GM06990 (cell line): ENCODE measurements around the gene HPS1.
A peak's percentile ranks its signal among the peaks of the same experiment; 100 is the strongest.

Experiments used
- DNase-seq: peaks from one replicate; pipeline ENCODE4 v3.0.0-alpha.2; 2011; ENCODE audit not compliant: insufficient read length; ENCODE audit errors: extremely low read depth
- H3K27me3 ChIP-seq: replicated peaks from 2 replicates; pipeline ENCODE4 v1.6.0; 2011; ENCODE audit warnings: low read length; ENCODE audit not compliant: control insufficient read depth, insufficient read depth
- H3K36me3 ChIP-seq: 2 replicates; pipeline ENCODE4 v1.5.1; 2011; ENCODE audit warnings: low read length; ENCODE audit not compliant: control insufficient read depth, insufficient read depth
- H3K4me3 ChIP-seq: replicated peaks from 2 replicates; pipeline ENCODE4 v1.5.1; 2011; ENCODE audit warnings: low read depth, mild to moderate bottlenecking, control low read depth, low read length
- TF ChIP-seq, protein P1 (sequence below): IDR thresholded peaks from 2 replicates; pipeline ENCODE4 v1.5.1; 2011; ENCODE audit warnings: low read length, control low read depth, mild to moderate bottlenecking, inconsistent platforms; ENCODE audit not compliant: insufficient read depth, poor library complexity, severe bottlenecking

HPS1 gene

DNA sequence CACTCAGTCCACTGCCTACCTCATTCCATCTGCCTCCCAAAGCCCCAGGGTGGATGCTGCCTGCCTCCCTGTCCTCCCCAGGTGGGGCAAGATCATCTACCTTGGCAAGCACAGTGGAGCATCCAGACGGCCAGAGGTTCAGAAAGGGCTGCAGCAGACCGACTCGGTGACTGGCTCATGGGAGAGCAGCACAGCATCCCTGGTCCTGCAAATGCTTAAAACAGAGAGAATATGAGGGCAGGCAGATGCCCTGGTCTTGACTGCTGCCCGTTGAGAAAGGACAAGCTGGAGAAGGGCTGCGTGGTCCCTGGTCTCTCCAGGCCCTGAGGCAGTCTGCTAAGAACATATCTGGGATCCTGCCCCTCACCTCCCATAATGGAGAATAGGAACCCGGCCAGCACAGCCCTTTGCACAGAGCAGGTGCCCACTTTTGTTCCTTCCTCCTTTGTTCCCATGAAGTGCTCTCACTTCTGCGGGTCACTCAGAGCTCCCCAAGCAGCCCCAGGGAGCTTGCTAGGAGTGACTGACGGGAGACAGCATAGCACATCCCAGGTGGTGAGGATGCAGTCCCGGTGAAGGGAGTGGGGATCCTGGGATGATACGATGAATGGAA lies 1.4 kb downstream of the HPS1 start:
- peak overlapping the region; percentile 76 for H3K4me3 ChIP-seq
- H3K36me3 ChIP-seq, result peaks cover 19% of the 10 kb centered on the region
- no peak for DNase-seq
- no peaks in the 10 kb centered on the region for H3K27me3 ChIP-seq
- TF ChIP-seq, protein P1, sequence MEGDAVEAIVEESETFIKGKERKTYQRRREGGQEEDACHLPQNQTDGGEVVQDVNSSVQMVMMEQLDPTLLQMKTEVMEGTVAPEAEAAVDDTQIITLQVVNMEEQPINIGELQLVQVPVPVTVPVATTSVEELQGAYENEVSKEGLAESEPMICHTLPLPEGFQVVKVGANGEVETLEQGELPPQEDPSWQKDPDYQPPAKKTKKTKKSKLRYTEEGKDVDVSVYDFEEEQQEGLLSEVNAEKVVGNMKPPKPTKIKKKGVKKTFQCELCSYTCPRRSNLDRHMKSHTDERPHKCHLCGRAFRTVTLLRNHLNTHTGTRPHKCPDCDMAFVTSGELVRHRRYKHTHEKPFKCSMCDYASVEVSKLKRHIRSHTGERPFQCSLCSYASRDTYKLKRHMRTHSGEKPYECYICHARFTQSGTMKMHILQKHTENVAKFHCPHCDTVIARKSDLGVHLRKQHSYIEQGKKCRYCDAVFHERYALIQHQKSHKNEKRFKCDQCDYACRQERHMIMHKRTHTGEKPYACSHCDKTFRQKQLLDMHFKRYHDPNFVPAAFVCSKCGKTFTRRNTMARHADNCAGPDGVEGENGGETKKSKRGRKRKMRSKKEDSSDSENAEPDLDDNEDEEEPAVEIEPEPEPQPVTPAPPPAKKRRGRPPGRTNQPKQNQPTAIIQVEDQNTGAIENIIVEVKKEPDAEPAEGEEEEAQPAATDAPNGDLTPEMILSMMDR, result no peak

DNA sequence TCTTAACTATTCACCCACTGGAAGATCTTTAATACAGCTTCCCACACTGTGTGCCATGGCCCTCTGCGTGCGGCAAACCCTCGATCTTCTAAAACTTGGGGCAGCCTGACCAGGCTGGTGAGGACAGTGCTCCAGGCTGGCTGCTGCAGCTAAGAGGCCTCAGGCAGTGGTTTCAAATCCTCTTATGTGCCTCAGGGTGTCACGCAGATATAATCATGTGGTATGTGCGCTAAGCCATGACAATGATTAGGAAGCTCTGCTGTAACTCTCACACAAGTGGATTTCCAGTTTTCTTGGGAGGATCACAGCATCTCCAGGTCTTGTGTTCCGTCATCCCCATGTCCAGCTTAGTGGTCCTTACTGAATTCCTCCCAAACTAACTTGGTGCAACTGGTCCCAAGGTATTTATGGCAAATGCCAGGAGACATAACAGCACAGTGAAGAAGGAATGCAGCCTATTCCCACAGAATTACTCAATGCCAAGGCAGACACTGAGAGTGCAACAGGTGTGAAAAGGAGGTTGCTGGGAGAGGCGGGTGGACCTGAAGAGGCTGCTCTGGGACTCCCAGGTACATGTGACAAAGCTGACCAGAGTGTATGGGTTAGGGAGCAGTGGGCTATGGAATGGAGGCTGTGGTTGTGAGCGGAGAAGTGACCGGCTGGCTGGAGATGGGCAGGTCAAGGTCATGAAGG lies 2.3 kb downstream of the HPS1 start:
- TF ChIP-seq, protein P1, result no peak
- DNase-seq, result no peak
- Histone ChIP-seq H3K36me3 (peaks cover 19% of the 10 kb centered on the region), H3K4me3 (no peak overlapping the region), H3K27me3 (no peaks in the 10 kb centered on the region)

DNA sequence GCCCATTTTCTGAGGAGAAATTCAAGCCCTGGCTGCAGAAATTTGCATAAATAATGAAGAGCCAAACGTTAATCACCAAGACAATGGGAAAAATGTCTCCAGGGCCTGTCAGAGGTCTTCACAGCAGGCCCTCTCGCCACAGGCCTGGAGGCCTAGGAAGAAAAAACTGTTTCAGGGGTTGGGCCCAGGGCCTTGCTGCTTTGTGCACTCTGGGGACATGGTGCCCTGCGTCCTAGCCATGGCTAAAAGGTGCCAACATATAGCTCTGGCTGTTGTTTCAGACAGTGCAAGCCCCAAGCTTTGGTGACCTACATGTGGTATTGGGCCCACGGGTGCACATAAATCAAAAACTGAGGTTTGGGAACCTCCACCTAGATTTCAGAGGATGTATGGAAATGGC lies 8.0 kb downstream of the HPS1 start:
- Histone ChIP-seq H3K27me3 (no peaks in the 10 kb centered on the region), H3K36me3 (peaks cover 30% of the 10 kb centered on the region), H3K4me3 (no peak overlapping the region)
- TF ChIP-seq, protein P1, result no peak
- no peak for DNase-seq

DNA sequence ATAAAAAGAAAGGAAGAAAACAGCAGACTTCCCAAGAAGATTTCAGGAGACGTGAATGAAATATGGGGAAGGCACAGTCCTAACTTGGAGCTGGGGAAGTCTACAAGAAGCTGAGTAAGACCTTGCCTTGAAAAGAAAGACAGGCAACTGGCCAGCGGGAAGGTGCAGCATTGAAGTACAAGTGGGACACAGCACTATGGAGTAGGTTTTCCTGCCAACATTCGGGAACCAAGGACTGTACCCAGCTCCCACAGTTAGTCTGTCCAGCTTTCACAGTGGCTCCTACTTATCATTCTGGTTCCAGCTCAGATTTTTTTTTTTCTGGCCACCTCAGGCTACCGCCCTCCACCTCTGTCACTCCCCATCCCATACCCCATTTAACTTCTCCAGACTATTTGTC lies 10.0 kb downstream of the HPS1 start:
- H3K4me3 ChIP-seq, result no peak overlapping the region
- no peaks in the 10 kb centered on the region for H3K27me3 ChIP-seq
- TF ChIP-seq, protein P1, result no peak
- no peak for DNase-seq
- H3K36me3 ChIP-seq, result peaks cover 27% of the 10 kb centered on the region

DNA sequence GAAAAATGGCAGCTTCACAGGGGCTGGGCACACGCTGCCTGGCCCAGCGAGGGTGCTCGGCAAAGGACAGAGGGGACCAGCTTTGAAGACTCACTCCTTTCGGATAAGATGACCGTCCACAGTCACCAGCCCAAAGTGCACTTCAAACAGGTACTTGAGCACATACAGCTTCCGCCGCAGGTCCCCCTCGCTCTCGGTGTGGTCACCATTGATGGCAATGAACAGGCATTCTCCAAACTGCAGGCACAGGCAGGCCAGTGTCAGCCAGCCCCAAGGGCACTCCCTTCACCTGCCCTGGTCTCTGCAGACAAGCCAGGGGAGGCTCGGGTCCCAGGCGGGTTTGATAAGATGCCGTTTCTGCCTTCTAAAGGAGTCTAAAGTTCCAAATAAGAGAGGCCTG lies 11.6 kb downstream of the HPS1 start:
- no peak overlapping the region for H3K4me3 ChIP-seq
- peaks cover 37% of the 10 kb centered on the region for H3K36me3 ChIP-seq
- TF ChIP-seq, protein P1, result no peak
- H3K27me3 ChIP-seq, result no peaks in the 10 kb centered on the region
- DNase-seq, result no peak
